ENCODE measurements around the gene ECE1.

GRCh38 chr1:21334214-21335087, 44.2 kb upstream of the ECE1 start:
- TF ChIP-seq CTCF (conservative IDR thresholded peaks at IDR 0.05 in 1 of 2, IDR thresholded peaks at IDR 0.05 in 1 of 2; ENCODE audit: low read depth in 1 of 2, low read length in 2 of 2) (peak; percentile 89 to 97), EZH2 (IDR thresholded peaks at IDR 0.05; ENCODE audit: low read length, missing control alignments) (no peak)
